ENCODE measurements around the gene MSRB1. TPM values are rescaled to one million over a fixed set of nuclear protein-coding genes. Genes with fewer than 3 reads are reported as not detected.

MSRB1 gene
- total RNA-seq, 2 donors from 2014 or later = 23.6 to 30.8 TPM

DNA sequence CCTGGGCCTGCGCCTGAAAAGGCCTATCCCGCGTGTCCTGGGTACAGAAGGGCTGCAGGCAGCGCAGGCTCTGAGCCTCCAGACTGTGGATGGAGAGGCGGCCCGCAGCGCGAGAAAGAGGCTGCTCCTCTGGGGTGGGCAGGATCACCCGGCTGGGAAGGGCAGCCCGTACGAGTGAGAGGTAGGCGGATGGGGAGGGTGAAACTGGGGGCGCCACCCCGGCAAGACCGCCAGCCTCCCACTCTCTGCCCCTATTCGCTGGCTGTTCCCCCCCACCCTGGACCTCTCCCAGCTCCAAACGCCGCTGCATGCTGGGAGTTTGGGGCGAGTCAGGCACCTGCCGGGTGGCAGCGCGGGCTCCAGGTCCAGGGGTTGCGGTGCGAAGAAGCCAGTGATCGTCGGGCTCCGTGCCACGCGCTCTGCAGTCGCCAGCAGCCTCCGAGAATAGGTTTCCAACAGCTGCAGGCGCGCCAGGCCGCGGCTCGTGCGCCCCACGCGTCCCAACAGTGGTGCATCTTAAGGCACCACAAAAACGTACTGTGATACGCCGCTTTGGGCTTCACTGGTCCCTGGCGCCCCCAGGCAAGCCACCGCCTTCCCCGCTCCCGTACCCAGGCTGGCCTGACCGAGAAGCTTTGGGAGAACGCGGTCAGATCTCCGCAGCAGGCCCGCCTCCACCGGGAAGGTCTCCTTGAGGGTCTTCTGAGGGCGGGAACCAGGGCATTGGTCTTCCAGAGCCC is 37.2 kb upstream of the MSRB1 start:
- ATAC-seq = no peak
- intact Hi-C loops (cut with DNase I) = no loop called here
- DNase-seq = no peak

DNA sequence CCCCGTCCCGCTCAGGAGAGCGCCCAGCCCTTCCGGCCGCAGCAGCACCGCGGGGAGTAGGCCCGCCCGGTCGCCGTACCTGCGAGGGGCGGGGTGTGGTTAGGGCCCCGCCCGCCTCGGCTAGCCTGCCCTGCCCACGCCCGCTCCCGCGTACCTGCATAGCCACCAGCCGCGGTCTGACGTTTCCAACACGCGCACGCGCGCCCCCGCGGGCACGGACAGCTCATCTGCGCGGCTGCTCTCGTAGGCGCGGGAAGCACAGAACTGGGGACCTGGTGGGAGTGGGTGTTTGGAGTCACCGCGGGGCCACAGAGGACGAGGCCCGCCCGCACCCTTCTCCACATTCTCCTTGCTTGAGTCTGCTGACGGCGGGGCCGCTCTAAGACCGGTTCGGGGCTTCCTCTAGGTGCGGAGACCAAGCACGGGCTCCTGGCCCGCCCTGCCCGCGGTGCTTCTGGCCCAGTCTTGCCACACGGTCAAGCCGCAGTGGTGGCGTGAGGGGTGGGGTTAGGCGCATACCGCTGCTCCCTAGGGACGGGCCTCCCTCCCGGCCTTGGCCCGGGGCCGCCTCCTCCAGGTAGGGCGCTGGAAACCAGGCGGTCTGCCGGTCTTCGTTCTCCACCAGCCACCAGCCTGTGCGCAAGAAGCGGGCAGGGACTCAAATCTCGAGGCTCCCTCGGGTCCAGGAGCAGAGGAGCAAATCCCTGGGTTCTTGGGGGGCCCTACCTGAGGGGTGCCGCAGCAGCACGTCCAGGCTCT is 36.5 kb upstream of the MSRB1 start:
- peak in 1 of 2 donors; percentile 4 for ATAC-seq
- intact Hi-C loops (cut with DNase I) = no loop called here
- no peak for DNase-seq

DNA sequence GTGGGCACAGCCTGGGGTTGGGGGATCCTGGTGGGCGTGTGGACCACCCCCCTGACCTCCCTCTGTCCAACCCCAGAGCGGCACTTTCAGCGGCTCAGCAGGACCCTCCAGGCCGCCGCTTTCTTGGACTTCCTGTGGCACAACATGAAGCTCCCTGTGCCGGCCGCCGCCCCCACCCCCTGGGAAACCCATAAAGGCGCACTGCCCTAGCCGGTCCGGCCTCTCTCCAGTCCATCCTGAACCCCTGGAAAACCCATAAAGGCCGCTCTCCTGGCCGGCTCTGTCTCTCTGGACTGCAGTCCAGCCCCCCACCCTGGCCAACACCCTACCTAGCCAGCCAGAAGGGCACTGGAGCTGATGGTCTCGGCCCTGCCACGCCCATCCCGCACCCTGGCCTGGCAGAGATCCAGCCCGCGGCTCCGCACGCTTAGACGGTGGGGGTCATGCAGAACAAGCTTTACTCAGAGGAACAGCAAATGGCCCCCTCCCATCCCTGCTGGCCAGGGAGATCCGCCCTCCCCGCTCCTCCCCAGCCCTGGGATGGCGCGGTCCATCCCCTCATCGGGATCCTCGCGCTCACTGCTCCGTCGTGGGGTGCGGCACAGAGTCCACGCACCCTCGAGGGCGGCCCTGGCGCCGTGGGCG is 35.6 kb upstream of the MSRB1 start:
- DNase-seq (no peak), ATAC-seq (no peak)
- intact Hi-C loops (cut with DNase I) = no loop called here

DNA sequence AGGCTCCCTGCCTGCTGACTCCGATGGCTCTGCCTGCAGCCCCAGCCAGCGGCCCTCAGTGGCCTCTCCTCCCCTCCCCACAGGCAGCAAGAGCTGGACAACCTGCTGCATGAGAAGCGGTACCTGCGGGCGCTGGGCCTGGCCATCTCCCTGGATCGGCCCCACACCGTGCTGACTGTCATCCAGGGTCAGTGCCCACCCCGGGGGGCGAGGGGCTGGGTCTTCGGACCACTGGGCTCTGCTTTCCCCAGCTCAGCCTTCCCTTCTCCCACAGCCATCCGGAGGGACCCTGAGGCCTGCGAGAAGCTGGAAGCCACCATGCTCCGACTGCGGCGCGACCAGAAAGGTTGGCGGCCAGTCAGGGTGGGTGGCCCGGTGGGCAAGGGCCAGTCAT is 34.9 kb upstream of the MSRB1 start:
- ATAC-seq (no peak), DNase-seq (no peak)
- intact Hi-C loops (cut with DNase I) = no loop called here

DNA sequence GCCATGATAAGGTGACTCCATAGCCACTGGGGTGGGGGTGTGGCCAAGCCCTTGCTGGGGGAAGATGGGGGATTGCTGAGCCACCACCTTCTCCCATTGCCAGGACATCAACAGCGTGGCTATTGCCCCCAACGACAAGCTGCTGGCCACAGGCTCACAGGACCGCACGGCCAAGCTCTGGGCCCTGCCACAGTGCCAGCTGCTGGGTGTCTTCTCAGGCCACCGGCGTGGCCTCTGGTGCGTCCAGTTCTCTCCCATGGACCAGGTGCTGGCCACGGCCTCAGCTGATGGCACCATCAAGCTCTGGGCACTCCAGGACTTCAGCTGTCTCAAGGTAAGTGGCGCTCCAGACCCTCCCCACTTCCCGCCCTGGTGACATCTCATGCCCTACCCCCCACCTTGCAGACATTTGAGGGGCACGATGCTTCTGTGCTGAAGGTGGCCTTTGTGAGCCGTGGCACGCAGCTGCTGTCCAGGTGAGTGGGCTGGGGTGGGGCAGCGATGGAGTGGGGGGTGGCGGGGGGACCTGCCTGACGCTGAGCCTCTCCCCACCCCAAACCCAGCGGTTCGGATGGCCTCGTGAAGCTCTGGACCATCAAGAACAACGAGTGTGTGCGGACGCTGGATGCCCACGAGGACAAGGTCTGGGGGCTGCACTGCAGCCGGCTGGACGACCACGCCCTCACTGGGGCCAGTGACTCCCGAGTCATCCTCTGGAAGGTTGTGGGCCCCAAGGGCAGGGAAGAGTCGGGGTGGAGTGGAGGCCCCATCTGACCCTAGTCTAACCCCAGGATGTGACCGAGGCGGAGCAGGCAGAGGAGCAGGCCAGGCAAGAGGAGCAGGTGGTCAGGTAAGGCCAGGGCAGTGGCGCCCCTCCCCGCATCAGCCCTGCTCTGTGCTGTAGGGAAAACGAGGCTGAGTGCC is 34.2 kb upstream of the MSRB1 start:
- ATAC-seq (no peak), DNase-seq (no peak)
- intact Hi-C loops (cut with DNase I) = no loop called here

DNA sequence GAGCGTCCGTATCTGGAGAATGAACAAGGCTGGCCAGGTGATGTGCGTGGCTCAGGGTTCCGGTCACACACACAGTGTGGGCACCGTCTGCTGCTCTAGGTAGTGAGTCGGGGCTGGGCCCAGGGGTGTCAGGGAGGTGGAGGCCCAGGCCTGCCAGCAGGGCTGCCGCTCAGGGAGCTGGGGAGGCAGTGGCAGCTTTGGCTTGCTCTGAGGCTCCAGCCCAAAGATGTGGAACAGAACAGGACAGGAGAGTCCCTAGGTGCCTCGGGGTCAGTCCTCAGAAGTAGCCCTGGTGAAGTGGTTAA is 33.2 kb upstream of the MSRB1 start:
- no peak for ATAC-seq
- intact Hi-C loops (cut with DNase I) = no loop called here
- DNase-seq = no peak

DNA sequence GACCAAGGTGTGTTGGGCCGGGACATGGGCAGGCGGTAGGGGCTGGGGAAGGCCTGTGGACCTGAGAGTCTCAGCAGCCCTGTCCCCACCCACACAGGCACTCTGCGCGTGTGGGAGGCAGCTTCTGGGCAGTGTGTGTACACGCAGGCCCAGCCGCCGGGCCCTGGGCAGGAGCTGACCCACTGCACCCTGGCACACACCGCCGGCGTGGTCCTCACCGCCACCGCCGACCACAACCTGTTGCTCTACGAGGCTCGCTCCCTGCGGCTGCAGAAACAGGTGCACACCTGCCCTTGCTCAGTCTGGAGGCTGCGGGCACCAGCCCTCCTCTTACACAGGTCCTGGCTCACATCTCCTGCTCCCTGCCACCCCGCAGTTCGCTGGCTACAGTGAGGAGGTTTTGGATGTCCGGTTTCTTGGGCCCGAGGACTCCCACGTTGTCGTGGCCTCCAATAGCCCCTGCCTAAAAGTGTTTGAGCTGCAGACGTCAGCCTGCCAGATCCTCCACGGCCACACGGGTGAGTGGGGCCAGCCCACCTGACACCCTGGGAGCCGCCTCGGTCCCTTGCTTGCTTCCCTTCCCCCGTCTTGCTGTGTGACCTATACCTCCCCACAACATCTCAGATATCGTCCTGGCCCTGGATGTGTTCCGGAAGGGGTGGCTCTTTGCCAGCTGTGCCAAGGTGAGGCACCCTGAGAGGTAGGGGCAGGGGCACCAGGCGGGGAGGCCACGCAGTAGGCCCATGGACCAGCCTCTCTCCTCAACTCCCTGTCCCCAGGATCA is 32.6 kb upstream of the MSRB1 start:
- intact Hi-C loops (cut with DNase I) = no loop called here
- ATAC-seq = no peak
- no peak for DNase-seq

DNA sequence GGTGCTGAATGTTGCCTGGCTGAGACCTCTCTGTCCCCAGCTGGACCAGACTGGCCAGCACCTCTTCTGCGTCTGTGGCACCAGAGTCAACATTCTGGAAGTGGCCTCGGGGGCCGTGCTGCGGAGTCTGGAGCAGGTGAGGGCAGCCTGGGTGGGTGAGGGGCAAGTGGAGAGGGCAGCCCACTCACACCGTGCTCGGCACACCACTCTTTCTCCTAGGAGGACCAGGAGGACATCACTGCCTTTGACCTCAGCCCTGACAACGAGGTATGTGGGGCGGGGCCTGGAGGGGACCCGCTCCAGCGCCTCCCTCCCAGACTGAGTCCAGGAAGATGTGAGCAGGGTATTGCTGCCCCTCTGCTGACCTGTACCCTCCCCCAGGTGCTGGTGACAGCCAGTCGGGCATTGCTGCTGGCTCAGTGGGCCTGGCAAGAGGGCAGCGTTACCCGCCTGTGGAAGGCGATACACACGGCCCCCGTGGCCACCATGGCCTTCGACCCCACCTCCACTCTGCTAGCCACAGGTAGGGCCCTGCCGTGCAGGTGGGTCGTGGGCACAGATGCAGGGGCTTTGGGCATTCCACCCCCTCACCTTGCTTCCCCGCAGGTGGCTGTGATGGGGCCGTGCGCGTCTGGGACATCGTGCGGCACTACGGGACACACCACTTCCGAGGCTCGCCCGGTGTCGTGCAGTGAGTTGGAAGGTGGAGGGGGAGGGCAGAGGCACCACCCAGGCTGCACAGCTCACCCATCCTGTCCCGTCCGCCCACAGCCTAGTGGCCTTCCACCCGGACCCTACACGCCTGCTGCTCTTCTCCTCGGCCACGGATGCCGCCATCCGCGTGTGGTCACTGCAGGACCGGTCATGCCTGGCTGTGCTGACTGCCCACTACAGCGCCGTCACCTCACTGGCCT is 31.4 kb upstream of the MSRB1 start:
- intact Hi-C loops (cut with DNase I) = no loop called here
- peak; percentile 17 for DNase-seq

DNA sequence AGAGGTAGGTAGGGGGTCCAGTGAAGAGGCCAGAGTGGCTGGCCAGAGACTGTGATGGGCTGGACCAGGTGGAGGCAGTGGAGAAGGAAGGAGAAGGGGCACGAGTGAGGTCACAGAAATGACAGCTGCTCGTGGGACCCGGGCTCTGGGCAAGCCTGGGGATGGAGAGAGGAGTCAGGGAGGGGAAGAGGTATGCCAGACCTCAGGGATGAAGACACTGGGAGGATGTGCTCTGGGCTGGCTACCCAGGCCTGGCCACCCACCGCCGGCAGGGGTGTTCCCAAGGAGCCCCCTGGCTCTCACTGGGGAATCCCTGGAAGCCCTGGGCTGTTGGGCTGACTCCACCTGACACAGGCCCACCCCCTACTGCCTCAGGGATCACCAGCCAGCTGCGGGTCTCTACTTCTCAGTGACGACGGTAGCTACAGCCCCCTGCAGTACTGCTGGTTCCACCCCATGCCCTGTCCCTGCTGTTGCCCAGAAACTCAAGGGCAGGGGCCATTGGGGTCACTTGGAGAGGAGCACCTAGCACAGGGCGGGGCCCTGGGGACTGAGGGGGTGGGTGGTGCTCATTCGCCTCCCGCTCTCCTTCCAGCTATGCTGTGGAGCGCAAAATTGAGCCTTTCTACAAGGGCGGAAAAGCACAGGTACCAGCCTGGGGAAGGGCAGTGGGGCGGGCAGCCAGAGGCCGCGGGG is 30.6 kb upstream of the MSRB1 start:
- intact Hi-C loops (cut with DNase I) = no loop called here
- ATAC-seq (no peak), DNase-seq (peak; percentile 21)

More for the DNA sequence above, 31.4 kb upstream of the MSRB1 start:
- ATAC-seq = no peak

DNA sequence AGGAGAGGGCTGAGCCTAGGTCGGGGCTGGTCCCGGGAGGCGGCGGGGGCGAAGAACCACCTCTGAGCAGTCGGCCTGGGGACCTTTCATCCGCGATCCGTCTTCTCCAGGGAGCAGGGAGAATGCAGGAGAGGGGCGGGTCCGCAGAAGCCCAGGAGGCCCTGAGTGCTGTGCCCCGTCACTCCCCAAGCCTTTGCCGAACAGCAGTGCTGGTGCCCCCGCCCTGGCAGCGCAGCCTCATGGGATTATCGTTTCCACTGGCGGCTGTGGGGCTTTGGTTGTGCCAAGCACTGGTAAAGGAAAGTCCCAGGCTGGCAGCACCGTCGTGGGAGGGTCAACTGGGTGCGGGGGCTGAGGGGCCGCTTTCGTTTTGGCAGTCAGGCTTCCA is 29.5 kb upstream of the MSRB1 start:
- DNase-seq = peak; percentile 25
- intact Hi-C loops (cut with DNase I) = no loop called here
- ATAC-seq = no peak

DNA sequence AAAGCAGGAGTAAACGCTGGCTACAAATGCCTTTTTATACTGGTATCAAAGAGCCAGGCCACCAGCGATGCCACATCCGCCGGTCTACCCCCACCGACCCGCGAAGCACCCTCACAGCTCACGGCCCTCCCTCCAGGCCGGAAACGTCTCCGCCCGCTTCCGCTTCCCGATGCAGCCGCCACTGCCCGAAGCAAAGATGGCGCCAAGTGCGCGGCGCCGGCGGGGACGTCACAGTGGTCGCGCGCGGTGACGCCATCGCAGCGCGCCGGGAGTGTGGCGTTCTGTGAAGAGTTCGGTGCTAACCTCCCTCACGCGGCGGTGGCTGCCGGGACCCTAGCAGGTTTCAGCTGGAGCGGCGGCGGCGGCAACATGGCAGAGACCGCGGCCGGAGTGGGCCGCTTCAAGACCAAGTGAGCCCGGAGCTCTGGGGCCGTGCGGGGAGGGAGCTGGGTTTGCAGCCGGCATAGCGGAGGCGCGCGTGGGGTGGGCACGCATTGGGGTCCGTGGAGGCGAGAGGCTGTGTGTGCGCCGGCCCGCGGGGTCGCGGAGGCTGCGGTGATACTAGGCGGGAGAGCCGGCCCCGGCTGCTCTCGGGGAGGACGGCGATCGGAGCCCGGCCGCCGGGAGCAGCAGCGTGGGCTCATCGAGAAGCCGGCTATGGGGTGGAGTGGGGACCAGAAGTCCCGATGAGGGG is 28.9 kb upstream of the MSRB1 start, which contains the start of gene TBL3:
TSS of gene TBL3 (plus strand) at position 258 of the 694 bp plus-strand sequence. CDS start at position 370, 112 bp downstream.
- DNase-seq (peak; percentile 94), ATAC-seq (peak; percentile 96 to 97)
- intact Hi-C loops (cut with DNase I) = no loop called here

DNA sequence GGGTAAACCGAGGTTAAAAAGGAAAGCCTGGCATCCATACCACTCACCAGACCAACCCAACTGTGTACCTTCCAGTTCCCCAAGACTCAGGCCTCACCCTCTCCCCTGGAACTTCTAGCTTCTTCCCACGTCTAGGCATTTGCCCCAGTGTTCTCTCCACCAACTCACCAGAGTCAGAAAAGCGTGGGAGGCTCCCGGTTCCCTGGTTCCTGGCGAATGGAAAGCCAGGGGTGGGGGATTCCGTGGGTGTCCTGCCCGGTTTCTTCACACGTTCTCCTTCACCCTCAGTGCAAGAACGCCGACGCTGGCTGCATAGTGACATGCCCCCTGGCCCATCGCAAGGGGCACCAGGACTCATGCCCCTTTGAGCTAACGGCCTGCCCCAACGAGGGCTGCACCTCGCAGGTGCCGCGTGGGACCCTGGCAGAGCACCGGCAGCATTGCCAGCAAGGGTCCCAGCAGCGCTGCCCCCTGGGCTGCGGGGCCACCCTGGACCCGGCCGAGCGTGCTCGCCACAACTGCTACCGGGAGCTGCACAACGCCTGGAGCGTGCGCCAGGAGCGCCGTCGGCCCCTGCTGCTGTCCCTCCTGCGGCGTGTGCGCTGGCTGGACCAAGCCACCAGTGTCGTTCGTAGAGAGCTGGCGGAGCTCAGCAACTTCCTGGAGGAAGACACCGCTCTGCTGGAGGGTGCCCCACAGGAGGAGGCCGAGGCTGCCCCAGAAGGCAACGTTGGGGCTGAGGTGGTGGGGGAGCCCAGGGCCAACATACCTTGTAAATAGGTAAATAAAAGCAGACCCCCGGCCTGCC is 25.4 kb upstream of the MSRB1 start:
- no peak for DNase-seq

DNA sequence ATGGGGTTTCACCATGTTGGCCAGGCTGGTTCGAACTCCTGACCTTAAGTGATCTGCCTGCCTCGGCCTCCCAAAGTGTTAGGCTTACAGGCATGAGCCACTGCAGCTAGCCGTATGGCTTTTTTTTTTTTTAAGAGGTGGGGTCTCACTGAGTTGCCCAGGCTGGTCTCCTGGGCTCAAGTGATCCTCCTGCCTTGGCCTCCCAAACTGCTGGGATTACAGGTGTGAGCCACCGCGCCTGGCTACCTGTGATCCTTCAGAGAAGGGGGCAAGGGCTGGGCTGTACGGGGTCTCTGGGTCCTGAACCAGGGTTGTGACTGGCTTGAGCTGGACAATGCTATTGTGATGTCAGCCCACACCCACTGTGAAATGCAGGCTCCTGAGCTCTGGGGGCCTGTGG is 23.5 kb upstream of the MSRB1 start, which contains the start of gene RNF151:
TSS of gene RNF151 (plus strand) at position 397 of the 400 bp plus-strand sequence. CDS start 26 bp downstream, outside the sequence.
- DNase-seq (no peak), ATAC-seq (no peak)
- intact Hi-C loops (cut with DNase I) = no loop called here

More for the DNA sequence above, 25.4 kb upstream of the MSRB1 start:
- ATAC-seq = no peak
- intact Hi-C loops (cut with DNase I) = no loop called here

DNA sequence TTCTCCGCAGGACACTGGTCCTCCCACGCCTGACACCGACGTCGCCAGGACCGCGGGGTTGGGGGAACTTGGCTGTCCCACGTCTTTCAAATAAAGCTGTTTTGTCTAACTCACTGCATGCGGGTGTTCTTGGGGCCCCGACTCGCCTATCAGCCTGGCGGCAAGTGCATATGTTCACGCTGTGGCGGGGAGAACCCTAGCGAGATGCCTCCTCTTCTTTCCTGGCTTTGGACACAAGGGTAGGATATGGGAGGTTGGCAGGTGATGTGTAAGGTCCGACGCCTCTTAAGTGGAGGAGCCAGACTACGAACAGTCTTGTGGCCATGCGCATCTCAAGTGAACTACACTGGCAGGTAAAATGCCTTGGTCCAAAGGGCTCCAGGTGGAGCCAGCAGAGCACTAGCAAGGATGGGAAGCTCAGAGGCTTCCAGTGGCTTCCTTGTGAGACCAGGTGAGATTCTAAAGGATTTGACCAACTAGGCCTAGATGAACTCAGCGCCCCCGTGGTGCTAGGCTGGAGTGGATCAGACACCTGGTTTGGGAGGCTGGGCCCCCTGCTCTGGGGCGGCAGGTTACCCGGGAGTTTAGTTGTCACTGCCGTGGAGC is 22.5 kb upstream of the MSRB1 start:
- DNase-seq (no peak), ATAC-seq (peak in 1 of 2 donors; percentile 0)
- intact Hi-C loops (cut with DNase I) = no loop called here

Measured in left cardiac atrium (tissue), 4 donors.